ENCODE results near the gene LRMDA. TPM values are rescaled to one million over a fixed set of nuclear protein-coding genes. Genes with fewer than 3 reads are reported as not detected.

The LRMDA gene
- total RNA-seq, 5 donors from 2014 or later (not counting 1 experiment from before 2014, with no cell fraction given): 0.30 to 1.2 TPM; not detected in 3

GRCh38 chr10:75939541-75939940 lies 508.1 kb downstream of the LRMDA start:
- Histone ChIP-seq H3K4me1 (ENCODE audit: control insufficient read depth in 1 of 2, extremely low read depth in 1 of 2, insufficient read depth in 2 of 2, low read length in 2 of 2) (no peaks in the 10 kb centered on the region), H3K4me3 (ENCODE audit: control insufficient read depth in 1 of 2, extremely low read depth in 1 of 2, low read length in 1 of 2) (no peak overlapping the region), H3K36me3 (ENCODE audit: control insufficient read depth in 2 of 2, extremely low read depth in 1 of 2, insufficient read depth in 1 of 2, low read length in 1 of 2) (no peaks in the 10 kb centered on the region), H3K27me3 (replicated peaks in 1 of 2; ENCODE audit: control insufficient read depth in 2 of 2, extremely low read depth in 1 of 2, insufficient read depth in 2 of 2, low read length in 1 of 2) (peaks cover 0 to 5% of the 10 kb centered on the region in 2 experiments), H3K27ac (ENCODE audit: low read length) (no peak overlapping the region), H3K9me3 (no peaks in the 10 kb centered on the region)
- 17% methylated on average over 1 of the region's 3 CpGs for WGBS (ENCODE audit: insufficient coverage)
- Mint-ChIP-seq H3K4me1 (no peaks in the 10 kb centered on the region), H3K27ac (no peak overlapping the region), H3K9me3 (peaks cover 0 to 3% (median 3%) of the 10 kb centered on the region in 3 donors), H3K27me3 (peaks cover 6 to 11% of the 10 kb centered on the region in 2 donors), H3K36me3 (no peaks in the 10 kb centered on the region), H3K4me3 (no peak overlapping the region)
- DNase-seq: no peak
- ChIA-PET POLR2A (no interaction called here), CTCF (no interaction called here)
- ATAC-seq (replicated peaks in 1 of 4): no peak

GRCh38 chr10:75940742-75941141 lies 509.3 kb downstream of the LRMDA start:
- Mint-ChIP-seq H3K4me1 (no peaks in the 10 kb centered on the region), H3K36me3 (no peaks in the 10 kb centered on the region), H3K27ac (no peak overlapping the region), H3K27me3 (peaks cover 3 to 7% of the 10 kb centered on the region in 2 donors), H3K9me3 (peaks cover 0 to 14% (median 14%) of the 10 kb centered on the region in 3 donors), H3K4me3 (no peak overlapping the region)
- ChIA-PET CTCF (no interaction called here), POLR2A (no interaction called here)
- Histone ChIP-seq H3K36me3 (ENCODE audit: control insufficient read depth in 2 of 2, extremely low read depth in 1 of 2, insufficient read depth in 1 of 2, low read length in 1 of 2) (no peaks in the 10 kb centered on the region), H3K9me3 (no peaks in the 10 kb centered on the region), H3K4me3 (ENCODE audit: control insufficient read depth in 1 of 2, extremely low read depth in 1 of 2, low read length in 1 of 2) (no peak overlapping the region), H3K4me1 (ENCODE audit: control insufficient read depth in 1 of 2, extremely low read depth in 1 of 2, insufficient read depth in 2 of 2, low read length in 2 of 2) (no peaks in the 10 kb centered on the region), H3K27me3 (replicated peaks in 1 of 2; ENCODE audit: control insufficient read depth in 2 of 2, extremely low read depth in 1 of 2, insufficient read depth in 2 of 2, low read length in 1 of 2) (peaks cover 0 to 5% of the 10 kb centered on the region in 2 experiments), H3K27ac (ENCODE audit: low read length) (no peak overlapping the region)
- ATAC-seq (replicated peaks in 1 of 4): no peak
- no CpG with 5 or more reads among the region's 5 CpGs for WGBS (ENCODE audit: insufficient coverage)
- no peak for DNase-seq

- POLR2A ChIA-PET: no interaction called here
- Mint-ChIP-seq H3K9me3 (peaks cover 0 to 16% (median 14%) of the 10 kb centered on the region in 3 donors), H3K27me3 (peaks cover 3 to 7% of the 10 kb centered on the region in 2 donors), H3K4me1 (no peaks in the 10 kb centered on the region), H3K27ac (no peak overlapping the region), H3K36me3 (no peaks in the 10 kb centered on the region), H3K4me3 (no peak overlapping the region)
- Histone ChIP-seq H3K27ac (ENCODE audit: low read length) (no peak overlapping the region), H3K4me3 (ENCODE audit: control insufficient read depth in 1 of 2, extremely low read depth in 1 of 2, low read length in 1 of 2) (no peak overlapping the region), H3K27me3 (replicated peaks in 1 of 2; ENCODE audit: control insufficient read depth in 2 of 2, extremely low read depth in 1 of 2, insufficient read depth in 2 of 2, low read length in 1 of 2) (peaks cover 0 to 5% of the 10 kb centered on the region in 2 experiments), H3K4me1 (ENCODE audit: control insufficient read depth in 1 of 2, extremely low read depth in 1 of 2, insufficient read depth in 2 of 2, low read length in 2 of 2) (no peaks in the 10 kb centered on the region), H3K36me3 (ENCODE audit: control insufficient read depth in 2 of 2, extremely low read depth in 1 of 2, insufficient read depth in 1 of 2, low read length in 1 of 2) (no peaks in the 10 kb centered on the region), H3K9me3 (no peaks in the 10 kb centered on the region)
- ATAC-seq (replicated peaks in 1 of 4) (no peak), DNase-seq (no peak)
- CTCF ChIA-PET: no interaction called here
- 89% methylated on average over 2 of the region's 9 CpGs for WGBS (ENCODE audit: insufficient coverage)
Observed at GRCh38 chr10:75941223-75941801, 509.9 kb downstream of the LRMDA start.

- ChIA-PET POLR2A (no interaction called here), CTCF (no interaction called here)
- Histone ChIP-seq H3K27me3 (replicated peaks in 1 of 2; ENCODE audit: control insufficient read depth in 2 of 2, extremely low read depth in 1 of 2, insufficient read depth in 2 of 2, low read length in 1 of 2) (peaks cover 0 to under 1% of the 10 kb centered on the region in 2 experiments), H3K4me3 (ENCODE audit: control insufficient read depth in 1 of 2, extremely low read depth in 1 of 2, low read length in 1 of 2) (no peak overlapping the region), H3K4me1 (ENCODE audit: control insufficient read depth in 1 of 2, extremely low read depth in 1 of 2, insufficient read depth in 2 of 2, low read length in 2 of 2) (no peaks in the 10 kb centered on the region), H3K9me3 (no peaks in the 10 kb centered on the region), H3K27ac (ENCODE audit: low read length) (no peak overlapping the region), H3K36me3 (ENCODE audit: control insufficient read depth in 2 of 2, extremely low read depth in 1 of 2, insufficient read depth in 1 of 2, low read length in 1 of 2) (no peaks in the 10 kb centered on the region)
- Mint-ChIP-seq H3K4me3 (no peak overlapping the region), H3K36me3 (no peaks in the 10 kb centered on the region), H3K4me1 (no peaks in the 10 kb centered on the region), H3K27ac (no peak overlapping the region), H3K9me3 (peaks cover 0 to 16% (median 14%) of the 10 kb centered on the region in 3 donors), H3K27me3 (peaks cover 0 to 7% of the 10 kb centered on the region in 2 donors)
- no peak for ATAC-seq (replicated peaks in 1 of 4)
- DNase-seq: no peak
- no CpG with 5 or more reads among the region's 2 CpGs for WGBS (ENCODE audit: insufficient coverage)
Observed at GRCh38 chr10:75944061-75944460, 512.6 kb downstream of the LRMDA start.

GRCh38 chr10:75948583-75948982 lies 517.2 kb downstream of the LRMDA start:
- H3K9me3 Mint-ChIP-seq: peaks cover 0 to 16% (median 14%) of the 10 kb centered on the region in 3 donors
- 88% methylated on average over 1 of the region's 3 CpGs for WGBS (ENCODE audit: insufficient coverage)
- DNase-seq: no peak
- Histone ChIP-seq H3K9me3 (no peaks in the 10 kb centered on the region), H3K27me3 (replicated peaks in 1 of 2; ENCODE audit: control insufficient read depth in 2 of 2, extremely low read depth in 1 of 2, insufficient read depth in 2 of 2, low read length in 1 of 2) (peaks cover 0 to 2% of the 10 kb centered on the region in 2 experiments), H3K27ac (ENCODE audit: low read length) (no peak overlapping the region), H3K4me3 (ENCODE audit: control insufficient read depth in 1 of 2, extremely low read depth in 1 of 2, low read length in 1 of 2) (no peak overlapping the region), H3K4me1 (ENCODE audit: control insufficient read depth in 1 of 2, extremely low read depth in 1 of 2, insufficient read depth in 2 of 2, low read length in 2 of 2) (no peaks in the 10 kb centered on the region), H3K36me3 (ENCODE audit: control insufficient read depth in 2 of 2, extremely low read depth in 1 of 2, insufficient read depth in 1 of 2, low read length in 1 of 2) (no peaks in the 10 kb centered on the region)
- no peak overlapping the region for H3K4me3 Mint-ChIP-seq
- CTCF ChIA-PET: no interaction called here
- no peaks in the 10 kb centered on the region for H3K36me3 Mint-ChIP-seq
- no peak overlapping the region for H3K27ac Mint-ChIP-seq
- no peak for ATAC-seq (replicated peaks in 1 of 4)
- POLR2A ChIA-PET: no interaction called here
- H3K27me3 Mint-ChIP-seq: no peaks in the 10 kb centered on the region
- no peaks in the 10 kb centered on the region for H3K4me1 Mint-ChIP-seq

- peaks cover 0 to 7% (median 4%) of the 10 kb centered on the region in 3 donors for H3K9me3 Mint-ChIP-seq
Observed at GRCh38 chr10:75950307-75950706, 518.9 kb downstream of the LRMDA start.

More at GRCh38 chr10:75950307-75950706, 518.9 kb downstream of the LRMDA start:
- Histone ChIP-seq H3K4me3 (ENCODE audit: control insufficient read depth in 1 of 2, extremely low read depth in 1 of 2, low read length in 1 of 2) (no peak overlapping the region), H3K27ac (ENCODE audit: low read length) (no peak overlapping the region), H3K36me3 (ENCODE audit: control insufficient read depth in 2 of 2, extremely low read depth in 1 of 2, insufficient read depth in 1 of 2, low read length in 1 of 2) (no peaks in the 10 kb centered on the region), H3K4me1 (ENCODE audit: control insufficient read depth in 1 of 2, extremely low read depth in 1 of 2, insufficient read depth in 2 of 2, low read length in 2 of 2) (no peaks in the 10 kb centered on the region), H3K9me3 (no peaks in the 10 kb centered on the region), H3K27me3 (replicated peaks in 1 of 2; ENCODE audit: control insufficient read depth in 2 of 2, extremely low read depth in 1 of 2, insufficient read depth in 2 of 2, low read length in 1 of 2) (peaks cover 0 to 2% of the 10 kb centered on the region in 2 experiments)
- WGBS (ENCODE audit: insufficient coverage): no CpG with 5 or more reads among the region's 2 CpGs
- H3K4me3 Mint-ChIP-seq: no peak overlapping the region
- peaks cover 0 to 3% of the 10 kb centered on the region in 2 donors for H3K27me3 Mint-ChIP-seq
- no peaks in the 10 kb centered on the region for H3K36me3 Mint-ChIP-seq
- ChIA-PET POLR2A (no interaction called here), CTCF (no interaction called here)
- ATAC-seq (replicated peaks in 1 of 4): no peak
- H3K4me1 Mint-ChIP-seq: no peaks in the 10 kb centered on the region
- H3K27ac Mint-ChIP-seq: no peak overlapping the region
- no peak for DNase-seq

Measured in T-cell (primary cell).